Activated naive CD8-positive, alpha-beta T cell treated with anti-CD3 and anti-CD28 coated beads for 36 hours (primary cell): ENCODE measurements around the gene PLEKHH2. TPM values are rescaled to one million over a fixed set of nuclear protein-coding genes. Genes with fewer than 3 reads are reported as not detected.
"Not testable (repeated sequence)": the region's sequence is repeated elsewhere in the genome, so short reads cannot be mapped to it uniquely, and the experiment has no call there.

Source experiments
- DNase-seq: peaks from one replicate; pipeline ENCODE4 v3.0.0; 2021
- H3K27ac Mint-ChIP-seq: one replicate; pipeline ENCODE4 v1.8.0; 2022; ENCODE audit warnings: mild to moderate bottlenecking, moderate library complexity, mixed read lengths
- H3K27me3 Mint-ChIP-seq: one replicate; pipeline ENCODE4 v1.8.0; 2022; ENCODE audit warnings: mild to moderate bottlenecking, mixed read lengths
- H3K36me3 Mint-ChIP-seq: one replicate; pipeline ENCODE4 v1.8.0; 2021; ENCODE audit warnings: mild to moderate bottlenecking, mixed read lengths
- H3K4me1 Mint-ChIP-seq: one replicate; pipeline ENCODE4 v1.8.0; 2021; ENCODE audit warnings: mixed read lengths
- H3K4me3 Mint-ChIP-seq: one replicate; pipeline ENCODE4 v1.8.0; 2022; ENCODE audit warnings: mild to moderate bottlenecking, moderate library complexity, mixed read lengths
- H3K9me3 Mint-ChIP-seq: one replicate; pipeline ENCODE4 v1.8.0; 2022; ENCODE audit warnings: mixed read lengths
- total RNA-seq, 2 experiments: library from RNA; stranded (reverse); gene quantifications; one replicate each; pipeline ENCODE4 v1.2.3, GENCODE V29; 2021

The PLEKHH2 gene
- total RNA-seq, 2 experiments from 2014 or later: 0.64 to 0.89 TPM

DNA sequence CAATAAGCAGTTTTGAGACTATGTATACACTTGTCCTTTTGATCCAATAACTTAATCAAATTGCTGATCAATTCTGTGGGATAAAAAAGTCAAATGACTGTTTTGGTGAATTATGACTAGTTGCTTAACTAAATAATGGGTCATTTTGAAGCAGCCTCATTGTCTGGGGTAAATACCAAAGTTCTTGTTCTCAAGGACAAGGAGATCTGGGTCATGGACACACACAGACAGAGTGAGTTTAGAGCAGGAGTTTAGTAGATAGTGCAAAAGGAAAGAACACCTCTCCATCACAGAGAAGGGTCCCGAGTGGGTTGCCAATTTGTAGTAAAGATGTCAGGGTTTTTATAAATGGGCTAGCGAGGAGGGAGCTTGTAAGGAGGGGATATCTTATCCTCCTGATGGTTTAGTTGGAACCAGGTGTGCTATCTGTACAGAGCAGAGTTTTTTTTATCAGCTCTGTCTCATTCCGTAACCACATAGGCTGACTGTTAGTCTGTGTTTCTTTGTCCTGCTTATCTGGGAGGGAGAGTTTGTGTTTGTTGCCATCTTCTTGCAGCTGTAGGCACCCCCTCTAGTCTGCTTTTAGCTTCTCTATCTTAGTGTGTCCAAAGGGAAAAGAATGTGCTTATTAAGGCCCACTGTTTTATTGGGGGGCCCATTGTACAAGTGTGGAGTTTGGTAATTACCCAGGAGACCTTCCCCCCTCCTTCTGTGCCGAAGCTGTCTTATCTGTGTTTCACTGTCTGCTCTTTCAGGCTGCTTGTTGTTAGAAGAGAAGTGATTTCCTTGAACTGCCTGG is 87.9 kb downstream of the PLEKHH2 start:
- Mint-ChIP-seq H3K4me3 (no peak overlapping the region), H3K4me1 (no peaks in the 10 kb centered on the region), H3K9me3 (no peaks in the 10 kb centered on the region), H3K36me3 (no peaks in the 10 kb centered on the region), H3K27me3 (no peaks in the 10 kb centered on the region), H3K27ac (no peak overlapping the region)
- no peak for DNase-seq

GRCh38 chr2:43725711-43726246 is 88.7 kb downstream of the PLEKHH2 start:
- H3K4me1 Mint-ChIP-seq: no peaks in the 10 kb centered on the region

GRCh38 chr2:43726961-43727633 is 90.0 kb downstream of the PLEKHH2 start:
- H3K4me3 Mint-ChIP-seq, DNase-seq, H3K36me3 Mint-ChIP-seq, H3K4me1 Mint-ChIP-seq, H3K27me3 Mint-ChIP-seq, H3K9me3 Mint-ChIP-seq, H3K27ac Mint-ChIP-seq: not testable (repeated sequence)

More at GRCh38 chr2:43725711-43726246, 88.7 kb downstream of the PLEKHH2 start:
- DNase-seq: no peak
- no peak overlapping the region for H3K4me3 Mint-ChIP-seq
- no peak overlapping the region for H3K27ac Mint-ChIP-seq
- H3K36me3 Mint-ChIP-seq: no peaks in the 10 kb centered on the region
- no peaks in the 10 kb centered on the region for H3K27me3 Mint-ChIP-seq
- H3K9me3 Mint-ChIP-seq: no peaks in the 10 kb centered on the region

- H3K36me3 Mint-ChIP-seq: no peaks in the 10 kb centered on the region
- no peak overlapping the region for H3K4me3 Mint-ChIP-seq
- DNase-seq: no peak
- H3K9me3 Mint-ChIP-seq: no peaks in the 10 kb centered on the region
- no peak overlapping the region for H3K27ac Mint-ChIP-seq
- no peaks in the 10 kb centered on the region for H3K27me3 Mint-ChIP-seq
- H3K4me1 Mint-ChIP-seq: no peaks in the 10 kb centered on the region
These were observed 90.6 kb downstream of the PLEKHH2 start for GRCh38 chr2:43727634-43728014.

GRCh38 chr2:43729491-43730174 is 92.6 kb downstream of the PLEKHH2 start:
- no peak overlapping the region for H3K4me3 Mint-ChIP-seq
- no peaks in the 10 kb centered on the region for H3K9me3 Mint-ChIP-seq
- no peaks in the 10 kb centered on the region for H3K4me1 Mint-ChIP-seq
- no peak overlapping the region for H3K27ac Mint-ChIP-seq
- no peaks in the 10 kb centered on the region for H3K36me3 Mint-ChIP-seq
- DNase-seq: no peak
- no peaks in the 10 kb centered on the region for H3K27me3 Mint-ChIP-seq

- H3K4me1 Mint-ChIP-seq: no peaks in the 10 kb centered on the region
- no peaks in the 10 kb centered on the region for H3K9me3 Mint-ChIP-seq
- H3K4me3 Mint-ChIP-seq: no peak overlapping the region
- no peak overlapping the region for H3K27ac Mint-ChIP-seq
- no peak for DNase-seq
- H3K27me3 Mint-ChIP-seq: no peaks in the 10 kb centered on the region
- H3K36me3 Mint-ChIP-seq: no peaks in the 10 kb centered on the region
These were observed 94.2 kb downstream of the PLEKHH2 start for GRCh38 chr2:43731211-43731610.

DNA sequence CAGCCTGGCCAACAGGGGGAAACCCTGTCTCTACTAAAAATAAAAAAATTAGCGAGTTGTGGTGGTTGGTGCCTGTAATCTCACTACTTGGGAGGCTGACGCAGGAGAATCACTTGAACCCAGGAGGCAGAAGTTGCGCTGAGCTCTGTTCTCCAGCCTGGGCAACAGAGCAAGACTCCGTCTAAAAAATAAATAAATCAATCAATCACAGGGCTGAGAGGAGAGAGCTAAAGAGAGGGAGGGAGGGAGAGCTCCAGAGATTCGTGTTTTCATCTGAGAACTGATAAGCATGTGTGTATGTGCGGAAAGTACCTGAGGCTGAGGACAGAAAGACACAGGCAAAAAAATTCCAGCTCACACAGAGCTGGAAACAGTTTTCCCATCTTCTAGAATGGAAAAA is 99.6 kb downstream of the PLEKHH2 start:
- Mint-ChIP-seq H3K4me1 (no peaks in the 10 kb centered on the region), H3K36me3 (no peaks in the 10 kb centered on the region), H3K27me3 (no peaks in the 10 kb centered on the region), H3K9me3 (no peaks in the 10 kb centered on the region), H3K27ac (no peak overlapping the region), H3K4me3 (no peak overlapping the region)
- DNase-seq: no peak

- H3K36me3 Mint-ChIP-seq: no peaks in the 10 kb centered on the region
- H3K4me1 Mint-ChIP-seq: no peaks in the 10 kb centered on the region
- no peak overlapping the region for H3K27ac Mint-ChIP-seq
- H3K9me3 Mint-ChIP-seq: no peaks in the 10 kb centered on the region
- no peaks in the 10 kb centered on the region for H3K27me3 Mint-ChIP-seq
- DNase-seq: no peak
- H3K4me3 Mint-ChIP-seq: no peak overlapping the region
These were observed 100.2 kb downstream of the PLEKHH2 start for GRCh38 chr2:43737097-43737854.

- no peak for DNase-seq
- no peak overlapping the region for H3K27ac Mint-ChIP-seq
- H3K27me3 Mint-ChIP-seq: no peaks in the 10 kb centered on the region
- H3K4me1 Mint-ChIP-seq: no peaks in the 10 kb centered on the region
- H3K4me3 Mint-ChIP-seq: no peak overlapping the region
- no peaks in the 10 kb centered on the region for H3K9me3 Mint-ChIP-seq
- H3K36me3 Mint-ChIP-seq: no peaks in the 10 kb centered on the region
These were observed 100.8 kb downstream of the PLEKHH2 start for GRCh38 chr2:43737855-43738254.

DNA sequence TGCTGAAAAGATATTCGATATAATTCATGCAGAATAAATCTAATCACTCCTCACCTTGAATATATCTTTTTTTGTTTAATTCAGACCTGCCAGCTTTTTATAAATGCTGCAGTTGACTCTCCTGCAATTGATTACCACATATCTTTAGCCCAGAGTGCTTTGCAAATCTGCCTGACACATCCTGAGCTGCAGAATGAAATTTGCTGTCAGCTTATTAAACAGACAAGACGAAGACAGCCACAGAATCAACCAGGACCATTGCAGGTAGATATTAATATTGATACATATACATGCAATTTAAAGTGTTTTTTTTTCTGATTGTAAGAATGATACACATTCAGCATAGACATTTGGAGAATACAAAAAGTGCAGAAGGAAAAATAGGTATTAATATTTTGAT is 101.2 kb downstream of the PLEKHH2 start:
- no peak for DNase-seq
- Mint-ChIP-seq H3K27ac (no peak overlapping the region), H3K27me3 (no peaks in the 10 kb centered on the region), H3K9me3 (no peaks in the 10 kb centered on the region), H3K4me3 (no peak overlapping the region), H3K36me3 (no peaks in the 10 kb centered on the region), H3K4me1 (no peaks in the 10 kb centered on the region)

- H3K27ac Mint-ChIP-seq: no peak overlapping the region
- H3K36me3 Mint-ChIP-seq: no peaks in the 10 kb centered on the region
- no peaks in the 10 kb centered on the region for H3K9me3 Mint-ChIP-seq
- H3K4me3 Mint-ChIP-seq: no peak overlapping the region
- H3K27me3 Mint-ChIP-seq: no peaks in the 10 kb centered on the region
- H3K4me1 Mint-ChIP-seq: peaks cover 5% of the 10 kb centered on the region
- no peak for DNase-seq
These were observed 106.6 kb downstream of the PLEKHH2 start for GRCh38 chr2:43743706-43744105.

DNA sequence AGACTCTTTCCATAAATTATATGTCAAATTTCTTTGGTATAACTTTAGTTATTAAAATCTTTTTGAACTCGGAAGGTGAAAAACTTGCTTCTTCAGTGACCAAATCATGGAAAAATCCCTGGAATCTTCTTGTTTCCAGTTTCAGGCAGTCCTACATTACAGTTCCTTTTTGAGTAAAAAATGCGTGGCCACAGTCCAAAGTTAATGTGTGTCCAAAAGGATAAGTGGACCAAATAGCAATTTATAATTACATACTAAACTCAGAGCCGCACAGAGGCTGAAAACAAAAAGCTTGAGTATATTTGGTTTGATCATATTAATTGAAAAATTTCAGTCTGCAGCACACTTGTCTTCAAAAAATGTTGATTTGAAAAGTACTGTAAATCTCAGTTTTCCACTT is 108.4 kb downstream of the PLEKHH2 start:
- H3K27me3 Mint-ChIP-seq: no peaks in the 10 kb centered on the region
- H3K4me3 Mint-ChIP-seq: no peak overlapping the region
- no peak for DNase-seq
- H3K27ac Mint-ChIP-seq: no peak overlapping the region
- H3K4me1 Mint-ChIP-seq: peaks cover 5% of the 10 kb centered on the region
- H3K36me3 Mint-ChIP-seq: no peaks in the 10 kb centered on the region
- no peaks in the 10 kb centered on the region for H3K9me3 Mint-ChIP-seq

DNA sequence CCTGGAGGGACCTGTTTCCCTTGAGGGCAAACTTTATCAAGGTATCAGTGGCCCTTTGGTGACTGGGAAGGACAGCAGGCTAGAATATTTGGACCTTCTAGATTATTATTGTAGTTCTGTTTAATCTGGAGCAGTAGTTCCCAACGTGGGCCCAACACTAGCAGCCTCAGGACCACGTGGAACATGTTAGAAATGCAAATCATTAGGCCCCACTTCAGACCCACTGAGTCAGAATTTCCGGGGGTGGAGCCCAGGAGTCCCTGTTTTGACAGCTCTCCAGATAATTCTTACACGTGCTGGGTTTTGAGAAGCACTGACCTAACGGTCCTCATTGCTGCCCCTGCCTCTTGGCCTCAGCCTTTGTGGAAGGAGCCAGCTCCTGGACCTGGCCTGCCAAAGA is 111.3 kb downstream of the PLEKHH2 start:
- Mint-ChIP-seq H3K9me3 (no peaks in the 10 kb centered on the region), H3K4me1 (peaks cover 5% of the 10 kb centered on the region), H3K36me3 (no peaks in the 10 kb centered on the region), H3K4me3 (no peak overlapping the region), H3K27ac (no peak overlapping the region), H3K27me3 (no peaks in the 10 kb centered on the region)
- peak; percentile 32 for DNase-seq

DNA sequence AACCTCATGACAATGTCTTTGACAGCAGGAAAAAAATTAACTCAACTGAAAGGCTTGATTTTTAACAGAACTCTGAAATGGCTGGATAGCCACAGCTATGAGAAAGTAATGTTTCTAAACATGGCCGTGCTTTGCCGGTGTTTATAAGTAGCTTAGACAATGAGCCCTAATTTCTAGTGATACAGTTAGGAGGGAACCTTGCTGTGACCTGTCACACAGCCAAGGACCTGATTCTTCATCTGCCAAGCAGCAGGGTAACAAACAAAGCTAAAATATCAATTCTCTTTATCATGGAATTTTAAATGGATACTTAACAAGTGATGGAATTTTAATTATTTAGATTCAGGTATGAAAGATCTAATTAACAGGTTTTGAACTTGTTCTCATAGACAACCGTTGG is 112.5 kb downstream of the PLEKHH2 start:
- Mint-ChIP-seq H3K9me3 (no peaks in the 10 kb centered on the region), H3K27me3 (no peaks in the 10 kb centered on the region), H3K27ac (no peak overlapping the region), H3K36me3 (no peaks in the 10 kb centered on the region), H3K4me1 (peaks cover 5% of the 10 kb centered on the region), H3K4me3 (no peak overlapping the region)
- DNase-seq: no peak
